ENCODE results near the gene ELMOD3.

ELMOD3 gene

DNA sequence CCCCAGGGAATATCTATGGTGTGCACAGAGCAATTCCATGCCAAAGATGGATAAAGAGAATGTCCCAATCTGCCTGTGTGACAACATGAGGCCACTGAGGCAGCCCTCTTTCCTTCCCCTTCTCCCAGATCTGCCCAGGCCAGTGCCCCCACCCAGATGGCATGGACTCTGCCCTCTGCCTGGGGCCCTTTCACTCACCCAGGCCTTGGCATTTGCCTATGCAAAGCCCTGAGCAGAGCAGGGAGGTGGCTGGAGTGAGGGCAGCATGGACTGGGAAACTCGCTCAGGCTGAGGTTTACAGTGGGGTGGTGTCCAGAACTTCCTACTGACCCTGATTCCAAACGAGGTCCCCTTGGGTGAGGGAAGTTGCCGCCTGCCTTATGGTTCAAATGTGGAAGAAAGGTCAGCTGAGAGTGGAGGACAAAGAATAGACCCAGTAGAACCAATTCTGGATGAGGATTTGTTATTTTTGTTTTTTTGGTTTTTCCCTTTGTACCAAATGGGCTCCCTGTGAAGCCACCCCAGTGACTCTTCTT lies 72.8 kb downstream of the ELMOD3 start (continued):
- TF ChIP-seq EGR2 (tag by site-specific recombination; IDR thresholded peaks at IDR 0.05; ENCODE audit: low read depth) (no peak), ZNF37A (tag by site-specific recombination; IDR thresholded peaks at IDR 0.05) (no peak), ZNF266 (tag by site-specific recombination; IDR thresholded peaks at IDR 0.05; ENCODE audit: low read depth) (no peak), ZSCAN23 (tag by site-specific recombination; IDR thresholded peaks at IDR 0.05) (no peak)

- Histone ChIP-seq H3K27ac (ENCODE audit: extremely low read depth, low read depth, low read length) (no peak overlapping the region), H3K4me3 (ENCODE audit: low read depth, low read length) (no peak overlapping the region), H3K4me1 (ENCODE audit: control insufficient read depth, insufficient read depth, low read length) (no peaks in the 10 kb centered on the region), H3K9me3 (ENCODE audit: control insufficient read depth, insufficient read depth, low read depth, low read length) (no peaks in the 10 kb centered on the region), H3K36me3 (ENCODE audit: control insufficient read depth in 2 of 2, insufficient read depth in 1 of 2, low read length in 2 of 2) (no peaks in the 10 kb centered on the region)
- no peak for TF ChIP-seq SP2 (tag by site-specific recombination; IDR thresholded peaks at IDR 0.05)
- ChIA-PET POLR2A (interaction anchor here (1.2 to 4.1 kb wide), 2 partner anchors 9 to 111 kb away, joined by 4 to 24 read pairs; partner anchors contain the start of gene MAT2A), CTCF (interaction anchor here (0.5 to 2.4 kb wide), 3 partner anchors 8 to 123 kb away, joined by 5 to 14 read pairs (median 7); no protein-coding TSS in a partner anchor)
These were observed 73.8 kb downstream of the ELMOD3 start for GRCh38 chr2:85428343-85428881.

- TF ChIP-seq ZNF549 (tag by site-specific recombination; IDR thresholded peaks at IDR 0.05) (no peak), RBAK (tag by site-specific recombination; IDR thresholded peaks at IDR 0.05) (no peak), ZNF626 (tag by site-specific recombination; IDR thresholded peaks at IDR 0.05) (no peak), ZNF211 (tag by site-specific recombination; IDR thresholded peaks at IDR 0.05; ENCODE audit: low read depth) (no peak), MYNN (tag by site-specific recombination; IDR thresholded peaks at IDR 0.05; ENCODE audit: borderline replicate concordance) (no peak), ZNF791 (tag by site-specific recombination; IDR thresholded peaks at IDR 0.05) (no peak), ZNF366 (tag by site-specific recombination; conservative IDR thresholded peaks at IDR 0.05) (no peak), ZNF302 (tag by site-specific recombination; IDR thresholded peaks at IDR 0.05; ENCODE audit: low read depth) (no peak), ZNF223 (tag by site-specific recombination; IDR thresholded peaks at IDR 0.05) (no peak), ZNF629 (tag by site-specific recombination; IDR thresholded peaks at IDR 0.05) (no peak), ZNF621 (tag by site-specific recombination; IDR thresholded peaks at IDR 0.05) (no peak), ZNF140 (tag by site-specific recombination; IDR thresholded peaks at IDR 0.05) (no peak)
- TF ChIP-seq, protein P1, sequence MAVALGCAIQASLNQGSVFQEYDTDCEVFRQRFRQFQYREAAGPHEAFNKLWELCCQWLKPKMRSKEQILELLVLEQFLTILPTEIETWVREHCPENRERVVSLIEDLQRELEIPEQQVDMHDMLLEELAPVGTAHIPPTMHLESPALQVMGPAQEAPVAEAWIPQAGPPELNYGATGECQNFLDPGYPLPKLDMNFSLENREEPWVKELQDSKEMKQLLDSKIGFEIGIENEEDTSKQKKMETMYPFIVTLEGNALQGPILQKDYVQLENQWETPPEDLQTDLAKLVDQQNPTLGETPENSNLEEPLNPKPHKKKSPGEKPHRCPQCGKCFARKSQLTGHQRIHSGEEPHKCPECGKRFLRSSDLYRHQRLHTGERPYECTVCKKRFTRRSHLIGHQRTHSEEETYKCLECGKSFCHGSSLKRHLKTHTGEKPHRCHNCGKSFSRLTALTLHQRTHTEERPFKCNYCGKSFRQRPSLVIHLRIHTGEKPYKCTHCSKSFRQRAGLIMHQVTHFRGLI (tag by site-specific recombination; IDR thresholded peaks at IDR 0.05), result no peak
- TF ChIP-seq, protein P2, sequence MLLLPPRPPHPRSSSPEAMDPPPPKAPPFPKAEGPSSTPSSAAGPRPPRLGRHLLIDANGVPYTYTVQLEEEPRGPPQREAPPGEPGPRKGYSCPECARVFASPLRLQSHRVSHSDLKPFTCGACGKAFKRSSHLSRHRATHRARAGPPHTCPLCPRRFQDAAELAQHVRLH (tag by site-specific recombination; IDR thresholded peaks at IDR 0.05), result no peak
- TF ChIP-seq, protein P3, sequence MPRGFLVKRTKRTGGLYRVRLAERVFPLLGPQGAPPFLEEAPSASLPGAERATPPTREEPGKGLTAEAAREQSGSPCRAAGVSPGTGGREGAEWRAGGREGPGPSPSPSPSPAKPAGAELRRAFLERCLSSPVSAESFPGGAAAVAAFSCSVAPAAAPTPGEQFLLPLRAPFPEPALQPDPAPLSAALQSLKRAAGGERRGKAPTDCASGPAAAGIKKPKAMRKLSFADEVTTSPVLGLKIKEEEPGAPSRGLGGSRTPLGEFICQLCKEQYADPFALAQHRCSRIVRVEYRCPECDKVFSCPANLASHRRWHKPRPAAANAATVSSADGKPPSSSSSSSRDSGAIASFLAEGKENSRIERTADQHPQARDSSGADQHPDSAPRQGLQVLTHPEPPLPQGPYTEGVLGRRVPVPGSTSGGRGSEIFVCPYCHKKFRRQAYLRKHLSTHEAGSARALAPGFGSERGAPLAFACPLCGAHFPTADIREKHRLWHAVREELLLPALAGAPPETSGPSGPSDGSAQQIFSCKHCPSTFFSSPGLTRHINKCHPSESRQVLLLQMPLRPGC (tag by site-specific recombination; IDR thresholded peaks at IDR 0.05), result no peak
- CTCF ChIA-PET, result interaction anchor here (0.5 to 2.4 kb wide), 2 partner anchors 9 to 18 kb away, joined by 3 to 14 read pairs; no protein-coding TSS in a partner anchor
- Histone ChIP-seq H3K4me3 (ENCODE audit: low read depth, low read length) (no peak overlapping the region), H3K27ac (ENCODE audit: extremely low read depth, low read depth, low read length) (no peak overlapping the region), H3K9me3 (ENCODE audit: control insufficient read depth, insufficient read depth, low read depth, low read length) (no peaks in the 10 kb centered on the region), H3K4me1 (ENCODE audit: control insufficient read depth, insufficient read depth, low read length) (no peaks in the 10 kb centered on the region), H3K36me3 (ENCODE audit: control insufficient read depth in 2 of 2, insufficient read depth in 1 of 2, low read length in 2 of 2) (no peaks in the 10 kb centered on the region)
- POLR2A ChIA-PET, result interaction anchor here (0.6 to 4.1 kb wide), 4 partner anchors 8 to 110 kb away, joined by 3 to 24 read pairs (median 4); partner anchors contain the start of genes MAT2A and TGOLN2
These were observed 74.8 kb downstream of the ELMOD3 start for GRCh38 chr2:85429213-85429923.

Data from HEK293 (cell line).